Thyroid gland (tissue), 4 donors: Measurements from ENCODE around the gene ARHGAP15.

Experiments used
- CTCF ChIP-seq, 6 experiments: fragments of 200-600 bp in 3 of 6; fragments of 450-650 bp in 3 of 6; sonication (generic) in 3 of 6; IDR thresholded peaks; one replicate each; pipeline ENCODE4 v1.5.1; 2016 to 2019; ENCODE audit warnings: antibody characterized with exemption in 6 of 6, mild to moderate bottlenecking in 2 of 6, inconsistent platforms in 1 of 6, moderate library complexity in 1 of 6
- POLR2A ChIP-seq, 2 donors: fragments of 450-650 bp; IDR thresholded peaks; one replicate each; pipeline ENCODE4 v1.6.1; 2017; ENCODE audit warnings: antibody characterized with exemption in 2 of 2, mild to moderate bottlenecking in 2 of 2, moderate library complexity in 1 of 2

DNA sequence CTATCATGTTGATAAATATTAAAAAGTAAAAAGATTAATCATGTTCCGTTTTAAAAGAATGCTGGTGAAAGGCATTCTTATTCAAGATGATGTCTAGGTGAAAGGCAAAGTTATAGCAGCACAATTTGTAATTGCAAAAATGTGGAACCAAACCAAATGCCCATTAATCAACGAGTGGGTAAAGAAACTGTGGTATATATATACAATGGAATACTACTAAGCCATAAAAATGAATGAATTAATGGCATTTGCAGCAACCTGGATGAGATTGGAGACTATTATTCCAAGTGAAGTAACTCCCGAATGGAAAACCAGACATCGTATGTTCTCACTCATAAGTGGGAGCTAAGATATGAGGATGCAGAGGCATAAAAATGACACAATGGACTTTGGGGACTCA is 286.4 kb downstream of the ARHGAP15 start:
- TF ChIP-seq CTCF (IDR thresholded peaks at IDR 0.05) (no peak), POLR2A (IDR thresholded peaks at IDR 0.05) (no peak)
